Non-pigmented ciliary epithelial cell (primary cell): ENCODE results near the gene TRABD2B.

Source experiments
- DNase-seq: peaks from one replicate; pipeline ENCODE4 v3.0.0-alpha.2; 2010; ENCODE audit warnings: low read depth

The TRABD2B gene

GRCh38 chr1:47849591-47850261 lies 147.5 kb downstream of the TRABD2B start:
- no peak for DNase-seq

- DNase-seq: no peak
Measured at GRCh38 chr1:47849005-47849521, 148.1 kb downstream of the TRABD2B start.

- DNase-seq: no peak
Measured at GRCh38 chr1:47847763-47848162, 149.4 kb downstream of the TRABD2B start.

DNA sequence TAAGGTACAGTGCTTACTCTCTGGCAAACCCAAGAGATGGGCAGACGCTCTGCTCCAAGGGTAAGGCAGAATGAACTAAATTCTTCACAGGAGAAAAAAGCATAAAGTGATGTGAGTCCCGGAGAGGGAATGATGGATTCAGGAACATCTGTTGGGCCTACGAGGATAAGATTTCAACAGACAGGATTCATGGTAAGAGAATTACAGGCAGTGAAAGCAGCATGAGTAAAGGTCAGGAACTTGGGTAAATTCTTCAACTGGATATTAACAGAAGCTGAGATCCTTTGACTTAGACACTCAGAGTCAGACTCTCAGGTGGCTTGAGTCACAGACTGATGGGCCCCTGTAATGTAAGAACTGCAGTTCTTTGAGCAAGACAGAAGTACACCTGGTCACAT lies 152.6 kb downstream of the TRABD2B start:
- no peak for DNase-seq

GRCh38 chr1:47843781-47844557 lies 153.2 kb downstream of the TRABD2B start:
- no peak for DNase-seq

DNA sequence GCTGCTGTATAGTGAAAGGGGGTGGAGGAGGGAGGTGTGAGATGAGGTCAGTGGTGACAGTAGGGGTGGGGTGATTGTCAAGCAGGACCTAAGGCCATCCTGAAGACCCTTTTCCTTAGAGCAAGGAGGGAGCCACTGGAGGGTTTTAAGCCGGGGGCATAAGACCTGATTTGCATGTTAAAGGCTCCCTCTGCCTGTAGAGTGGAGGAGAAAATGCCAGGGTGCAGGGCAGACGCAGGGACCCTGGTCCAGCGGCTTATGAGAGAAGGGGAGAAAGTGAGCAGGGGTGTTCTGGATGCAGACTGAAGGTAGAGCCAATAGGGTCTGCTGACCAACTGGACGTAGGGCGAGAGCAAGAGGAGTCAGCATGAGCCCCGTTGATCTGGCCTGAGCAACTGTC lies 154.1 kb downstream of the TRABD2B start:
- no peak for DNase-seq

- DNase-seq: no peak
Measured at GRCh38 chr1:47842228-47842919, 154.8 kb downstream of the TRABD2B start.

DNA sequence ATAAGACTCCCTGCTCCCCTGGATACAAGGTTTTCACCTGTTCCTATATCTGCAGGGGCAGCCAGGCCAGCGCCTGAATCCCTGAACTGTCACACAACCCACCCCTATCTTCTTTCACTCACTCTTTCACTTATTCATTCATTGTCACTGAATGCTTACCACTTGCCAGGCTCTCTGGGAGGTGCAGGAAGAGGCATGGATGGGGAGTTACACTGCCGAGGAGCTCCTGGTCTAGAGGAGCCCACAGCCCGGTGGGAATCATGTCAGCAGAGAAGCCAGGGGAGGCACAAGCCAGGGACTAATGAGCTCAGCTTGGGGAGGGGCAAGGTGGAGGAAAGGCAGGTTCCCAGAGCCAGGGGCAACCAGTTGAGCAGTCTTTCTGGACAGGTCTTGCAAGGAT lies 155.8 kb downstream of the TRABD2B start:
- no peak for DNase-seq

DNA sequence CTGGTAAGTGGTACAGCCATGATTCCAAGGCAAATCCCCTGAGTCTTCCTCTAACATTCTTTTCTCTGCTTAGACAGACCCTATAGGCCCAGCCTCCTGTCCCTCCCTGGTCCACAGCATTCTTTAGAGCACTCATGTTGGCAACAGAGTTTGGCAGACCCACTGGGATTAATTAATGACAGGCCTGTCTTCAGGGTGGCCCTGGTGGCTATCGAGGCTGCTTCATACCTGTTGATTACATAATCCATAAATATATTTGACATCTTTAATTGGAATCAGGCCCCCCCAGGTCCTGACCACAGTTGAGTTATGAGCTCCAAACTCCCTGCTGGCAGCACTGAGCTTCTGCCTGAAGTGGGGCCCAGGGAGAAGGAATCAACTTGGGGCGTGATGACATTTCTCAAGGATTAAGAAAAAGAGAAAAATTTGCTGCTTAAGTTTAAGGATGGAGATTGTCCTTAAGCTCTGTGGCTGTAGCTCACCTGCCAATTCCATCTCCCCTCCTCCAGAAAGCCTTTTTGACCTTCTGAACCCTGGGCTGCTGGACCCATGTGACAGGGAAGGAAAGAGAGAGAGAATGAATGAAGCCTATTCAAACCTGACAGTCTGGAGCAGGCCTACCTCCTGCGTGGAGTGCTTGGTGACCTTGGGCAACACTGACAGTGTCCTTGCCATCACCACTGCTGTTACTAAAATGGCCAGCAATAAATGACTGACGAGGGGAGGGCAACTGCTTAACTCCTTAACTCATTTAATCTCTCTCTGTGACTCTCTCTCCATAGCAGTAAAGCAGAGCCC lies 156.6 kb downstream of the TRABD2B start:
- DNase-seq: no peak

GRCh38 chr1:47839433-47839760 lies 157.8 kb downstream of the TRABD2B start:
- DNase-seq: no peak

- DNase-seq: no peak
Measured at GRCh38 chr1:47838562-47839432, 158.4 kb downstream of the TRABD2B start.

GRCh38 chr1:47837866-47838561 lies 159.2 kb downstream of the TRABD2B start:
- DNase-seq: no peak

DNA sequence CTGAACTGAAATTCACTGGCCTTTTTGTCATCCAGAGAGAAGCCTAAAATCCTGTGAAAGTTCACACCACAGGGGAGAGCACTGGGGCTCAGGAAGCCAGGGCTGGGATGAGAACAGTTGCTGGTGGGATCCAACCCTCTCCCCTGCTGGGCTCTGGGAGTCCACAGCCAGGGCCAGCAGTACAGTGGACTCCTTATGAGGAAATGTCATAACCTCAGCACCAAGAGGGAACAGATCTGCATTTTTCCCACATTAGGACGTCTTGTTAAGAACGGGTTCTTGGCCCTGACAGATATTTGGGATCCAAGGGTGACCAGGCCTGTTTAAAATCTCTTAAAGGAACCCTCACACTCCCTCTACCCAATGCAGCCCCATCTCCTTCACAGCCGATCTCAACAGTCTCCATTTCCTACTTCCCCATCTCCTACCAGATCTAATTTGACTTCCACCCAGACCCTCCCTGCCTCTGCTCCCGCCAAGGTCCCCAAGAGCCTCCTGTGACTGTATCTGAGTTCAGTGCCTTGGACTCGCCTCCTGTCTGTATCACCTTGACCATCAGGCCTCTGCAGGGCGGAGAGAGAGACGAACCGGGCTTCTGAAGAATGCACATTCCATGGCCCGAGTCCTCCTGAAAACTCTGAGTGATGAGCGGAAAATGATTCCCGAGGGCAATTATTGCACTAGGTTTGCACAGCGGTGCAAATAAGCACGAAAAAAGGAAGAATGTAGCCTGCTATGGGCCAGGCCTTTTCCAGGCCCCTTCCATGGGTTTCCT lies 159.9 kb downstream of the TRABD2B start:
- no peak for DNase-seq

DNA sequence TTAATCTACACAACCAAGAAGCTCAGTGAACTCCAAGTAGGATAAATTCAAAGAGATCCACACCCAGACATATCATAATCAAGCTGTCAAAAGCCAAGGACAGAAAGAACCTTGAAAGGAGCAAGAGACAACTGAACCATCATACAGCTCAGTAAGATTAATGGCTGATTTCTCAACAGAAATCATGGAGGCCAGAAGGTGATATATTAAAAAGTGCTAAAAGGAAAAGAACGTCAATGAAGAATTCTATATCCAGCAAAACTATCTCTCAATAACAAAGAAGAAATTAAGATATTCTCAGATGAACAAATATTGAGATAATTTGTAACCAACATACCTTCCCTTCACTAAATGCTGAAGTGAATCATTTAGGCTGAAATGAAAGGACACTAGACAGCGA lies 161.8 kb downstream of the TRABD2B start:
- DNase-seq: no peak

- no peak for DNase-seq
Measured at GRCh38 chr1:47834326-47834725, 162.9 kb downstream of the TRABD2B start.

DNA sequence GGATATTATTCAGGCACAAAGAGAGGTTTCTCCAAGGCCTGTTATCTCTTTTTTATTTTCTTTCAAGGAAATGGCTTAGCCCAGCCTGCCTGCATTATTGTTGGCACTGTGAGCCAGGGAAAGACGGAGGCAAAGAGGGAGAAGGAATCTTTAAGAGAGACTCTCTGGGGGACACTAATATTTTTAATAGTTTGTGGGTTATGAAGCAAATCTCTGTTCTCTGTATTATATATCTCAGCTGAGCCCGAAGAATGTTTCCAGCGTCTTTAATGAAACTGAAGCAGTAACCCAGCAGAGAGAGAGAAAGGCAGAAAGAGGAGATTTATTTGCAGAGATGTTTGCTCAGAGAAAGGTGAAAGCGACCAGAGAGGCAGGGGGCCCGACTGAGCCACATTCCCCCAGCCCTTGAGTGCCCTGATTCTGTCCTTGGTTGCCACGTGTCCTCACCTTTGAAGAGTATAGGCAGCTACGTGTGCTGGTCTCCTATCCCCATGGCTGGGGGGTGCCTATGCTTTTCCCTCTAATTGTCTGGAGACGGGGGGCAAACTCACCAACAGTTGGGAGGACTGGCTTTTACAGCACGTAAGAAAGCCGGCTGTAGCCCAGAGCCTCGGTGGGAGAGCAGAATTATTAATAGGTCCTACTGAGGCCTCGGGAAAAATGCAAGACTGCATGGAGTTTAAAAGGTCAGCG lies 166.4 kb downstream of the TRABD2B start:
- no peak for DNase-seq

DNA sequence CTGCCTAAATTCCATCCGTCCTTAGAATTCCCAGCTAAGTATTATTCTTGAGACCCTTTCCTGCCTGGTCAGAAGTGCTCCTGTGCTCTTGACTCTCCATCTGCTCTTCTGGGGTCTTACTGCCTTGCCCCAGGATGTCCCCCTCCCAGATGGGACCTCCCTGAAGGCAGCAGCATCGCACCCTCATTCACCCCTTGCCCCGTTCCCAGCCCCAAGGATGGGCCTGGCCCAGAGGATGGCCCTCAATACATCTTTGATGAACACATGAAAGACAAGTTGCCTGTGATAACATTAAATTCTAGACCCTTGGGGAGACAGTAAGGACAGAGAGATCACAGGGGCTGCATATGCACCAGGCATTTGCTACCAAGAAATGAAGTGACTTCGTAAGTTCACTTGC lies 167.2 kb downstream of the TRABD2B start:
- DNase-seq: no peak

GRCh38 chr1:47828978-47829377 lies 168.2 kb downstream of the TRABD2B start:
- DNase-seq: no peak

- DNase-seq: no peak
Measured at GRCh38 chr1:47827109-47827508, 170.1 kb downstream of the TRABD2B start.
